NCI-H524 (cell line): Measurements from ENCODE around the gene FREY1.
"Not testable (repeated sequence)": the region's sequence is repeated elsewhere in the genome, so short reads cannot be mapped to it uniquely, and the experiment has no call there.

Experiments
- DNase-seq, 2 experiments: peaks; one replicate each; lab custom pipeline; 2025; lab: John Stamatoyannopoulos, UW

The FREY1 gene

GRCh38 chr11:45913942-45914635 lies 7.0 kb upstream of the FREY1 start:
- no peak for DNase-seq

GRCh38 chr11:45913514-45913913 lies 6.4 kb upstream of the FREY1 start:
- no peak for DNase-seq

DNA sequence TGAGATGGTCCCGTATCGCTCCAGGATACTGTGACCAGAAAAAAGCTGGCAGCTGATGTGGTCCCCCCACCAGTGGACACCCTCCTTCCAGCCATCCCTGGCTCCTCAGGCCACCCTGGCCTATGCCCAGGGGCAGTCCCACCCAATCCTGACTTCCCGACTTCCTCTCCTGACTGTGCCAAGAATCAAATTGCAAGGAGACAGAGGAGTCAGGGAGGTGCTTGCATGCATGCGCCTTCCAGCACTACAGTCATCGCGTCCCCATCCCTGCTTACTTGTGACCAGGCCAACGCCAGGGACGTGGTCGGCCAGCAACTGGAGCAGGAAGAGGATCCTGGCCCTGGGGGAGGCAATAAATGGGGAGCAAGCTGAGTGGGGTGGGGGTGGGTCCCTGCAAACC lies 3.6 kb upstream of the FREY1 start:
- DNase-seq: no peak

DNA sequence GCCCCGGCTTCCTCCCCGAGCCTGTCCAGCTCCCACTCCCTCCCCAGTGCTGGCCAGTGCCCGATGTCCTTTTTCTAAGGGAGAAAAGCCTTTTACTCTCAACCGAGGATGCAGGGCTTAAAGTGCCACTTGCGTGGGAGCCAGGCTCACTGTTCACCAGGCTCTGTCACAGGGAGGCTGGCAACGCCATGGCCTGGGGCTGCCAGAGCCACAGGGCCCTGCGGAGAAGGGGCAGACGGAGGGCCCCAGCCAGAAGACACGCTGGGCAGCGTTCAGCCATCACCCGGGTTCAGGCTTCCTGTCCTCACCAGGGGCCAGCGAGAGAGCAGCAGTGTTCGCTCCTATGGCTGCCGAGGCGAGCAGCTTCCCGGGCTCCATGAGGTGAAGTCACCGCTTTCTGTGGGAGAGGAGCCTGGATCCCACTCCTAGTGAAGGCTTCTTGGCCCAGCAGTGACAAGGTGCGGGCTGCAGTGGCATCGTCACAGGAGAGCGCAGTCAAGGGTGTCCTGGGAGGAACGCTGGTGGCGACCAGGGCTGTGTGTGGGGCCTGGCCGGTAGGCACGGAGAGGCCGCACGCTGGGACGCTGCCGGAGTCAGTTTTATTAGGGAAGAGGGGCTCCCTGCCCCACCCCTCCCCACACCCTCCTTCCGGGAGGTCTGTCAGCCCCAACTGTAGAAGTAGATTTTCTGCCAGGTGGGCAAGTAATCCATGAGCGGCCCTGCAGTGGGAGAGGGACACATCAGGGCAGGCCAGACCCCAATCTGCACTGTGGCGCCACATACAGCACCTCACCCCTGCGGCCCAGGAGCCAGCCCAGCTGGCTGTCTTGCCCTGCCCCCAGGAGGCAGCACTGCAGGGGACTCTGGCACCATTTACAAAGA lies 2.8 kb upstream of the FREY1 start:
- no peak for DNase-seq

DNA sequence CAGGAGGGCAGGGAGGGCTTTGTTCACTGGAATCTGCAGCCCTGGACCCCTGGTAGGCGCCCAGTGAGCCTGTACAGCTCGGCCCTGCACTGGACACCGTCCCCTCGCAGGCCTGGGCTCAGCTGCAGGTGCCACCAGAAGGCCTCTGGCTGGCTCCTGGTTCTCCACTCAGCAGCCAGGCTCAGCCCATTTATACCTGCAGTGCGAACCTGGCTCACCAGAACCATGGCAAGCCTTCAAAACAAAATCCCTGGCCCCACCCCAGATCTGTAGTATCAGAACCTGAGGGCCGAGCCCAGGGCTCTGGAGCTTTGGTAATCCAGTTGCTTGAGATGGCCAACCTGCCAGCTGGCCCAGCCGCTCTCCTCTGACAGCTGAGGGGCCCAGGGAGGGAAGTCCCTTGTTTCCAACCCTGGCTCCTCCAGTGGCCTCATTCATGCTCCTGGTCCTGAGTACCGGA lies 870 bp upstream of the FREY1 start:
- DNase-seq: no peak

DNA sequence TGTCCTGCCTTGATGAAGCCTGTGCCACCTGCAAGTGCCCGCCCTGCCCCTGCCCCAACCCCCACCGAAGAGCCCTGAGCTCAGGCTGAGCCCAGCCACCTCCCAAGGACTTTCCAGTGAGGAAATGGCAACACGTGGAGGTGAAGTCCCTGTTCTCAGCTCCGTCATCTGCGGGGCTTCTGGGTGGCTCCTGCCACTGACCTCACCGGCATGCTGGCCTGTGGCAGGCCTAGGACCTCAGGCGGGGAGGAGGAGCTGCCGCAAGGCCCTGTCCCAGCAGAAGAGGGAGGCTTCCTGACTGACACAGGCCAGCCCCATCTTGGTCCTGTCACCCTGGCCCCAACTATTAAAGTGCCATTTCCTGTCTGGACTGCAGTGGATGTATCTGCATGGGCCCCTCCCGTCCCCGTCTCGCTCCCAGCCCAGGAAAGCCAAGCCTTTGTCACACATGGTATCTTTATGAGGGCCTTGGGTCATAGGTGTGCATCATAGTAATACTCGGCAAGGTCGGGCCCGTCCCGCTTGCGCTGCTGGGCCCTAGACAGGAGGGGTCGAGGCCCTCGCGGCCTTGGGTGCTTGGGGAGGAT lies 882 bp downstream of the FREY1 start:
- no peak for DNase-seq

DNA sequence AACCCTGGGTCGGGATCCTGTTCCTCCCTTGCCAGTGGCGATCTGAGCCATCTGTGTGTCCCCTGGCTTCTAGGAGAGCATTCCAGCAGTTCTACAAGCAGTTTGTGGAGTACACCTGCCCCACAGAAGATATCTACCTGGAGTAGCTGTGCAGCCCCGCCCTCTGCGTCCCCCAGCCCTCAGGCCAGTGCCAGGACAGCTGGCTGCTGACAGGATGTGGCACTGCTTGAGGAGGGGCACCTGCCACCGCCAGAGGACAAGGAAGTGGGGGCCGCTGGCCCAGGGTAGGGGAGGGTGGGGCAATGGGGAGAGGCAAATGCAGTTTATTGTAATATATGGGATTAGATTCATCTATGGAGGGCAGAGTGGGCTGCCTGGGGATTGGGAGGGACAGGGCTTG lies 1.5 kb downstream of the FREY1 start:
- DNase-seq: not testable (repeated sequence)

DNA sequence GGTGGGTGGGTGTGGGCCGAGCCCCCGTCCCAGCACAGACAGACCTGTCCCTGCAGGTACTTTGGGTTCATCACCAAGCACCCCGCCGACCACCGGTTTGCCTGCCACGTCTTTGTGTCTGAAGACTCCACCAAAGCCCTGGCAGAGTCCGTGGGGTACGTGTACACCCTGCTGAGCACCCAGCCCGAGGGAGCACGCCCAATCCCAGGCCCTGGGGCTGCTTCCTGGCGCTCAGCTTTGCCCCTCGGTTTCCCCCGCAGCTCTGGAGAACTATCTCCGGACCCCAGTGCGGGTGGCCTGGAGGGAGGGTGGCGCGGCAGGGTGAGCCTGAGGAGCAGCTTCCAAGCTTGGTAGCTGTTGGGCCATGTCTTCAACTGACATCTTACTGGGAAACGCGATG lies 2.0 kb downstream of the FREY1 start:
- no peak for DNase-seq

- DNase-seq: no peak
Observed at GRCh38 chr11:45904309-45904915, 2.7 kb downstream of the FREY1 start.

DNA sequence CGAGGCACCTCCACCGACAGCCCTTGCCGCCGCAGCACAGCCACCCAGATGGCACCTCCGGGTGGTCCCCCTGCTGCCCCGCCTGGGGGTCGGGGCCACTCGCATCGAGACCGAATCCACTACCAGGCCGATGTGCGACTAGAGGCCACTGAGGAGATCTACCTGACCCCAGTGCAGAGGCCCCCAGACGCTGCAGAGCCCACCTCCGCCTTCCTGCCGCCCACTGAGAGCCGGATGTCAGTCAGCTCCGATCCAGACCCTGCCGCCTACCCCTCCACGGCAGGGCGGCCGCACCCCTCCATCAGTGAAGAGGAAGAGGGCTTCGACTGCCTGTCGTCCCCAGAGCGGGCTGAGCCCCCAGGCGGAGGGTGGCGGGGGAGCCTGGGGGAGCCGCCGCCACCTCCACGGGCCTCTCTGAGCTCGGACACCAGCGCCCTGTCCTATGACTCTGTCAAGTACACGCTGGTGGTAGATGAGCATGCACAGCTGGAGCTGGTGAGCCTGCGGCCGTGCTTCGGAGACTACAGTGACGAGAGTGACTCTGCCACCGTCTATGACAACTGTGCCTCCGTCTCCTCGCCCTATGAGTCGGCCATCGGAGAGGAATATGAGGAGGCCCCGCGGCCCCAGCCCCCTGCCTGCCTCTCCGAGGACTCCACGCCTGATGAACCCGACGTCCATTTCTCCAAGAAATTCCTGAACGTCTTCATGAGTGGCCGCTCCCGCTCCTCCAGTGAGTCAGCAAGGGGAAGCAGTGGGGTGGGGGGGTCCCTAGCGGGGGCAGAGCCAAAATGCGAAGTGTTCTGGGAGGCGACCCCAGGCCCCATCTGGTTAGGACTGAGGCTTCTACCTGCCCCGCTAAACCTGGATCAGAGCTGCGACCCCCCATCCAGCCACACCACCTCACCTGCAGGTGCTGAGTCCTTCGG lies 4.4 kb downstream of the FREY1 start:
- DNase-seq: no peak

DNA sequence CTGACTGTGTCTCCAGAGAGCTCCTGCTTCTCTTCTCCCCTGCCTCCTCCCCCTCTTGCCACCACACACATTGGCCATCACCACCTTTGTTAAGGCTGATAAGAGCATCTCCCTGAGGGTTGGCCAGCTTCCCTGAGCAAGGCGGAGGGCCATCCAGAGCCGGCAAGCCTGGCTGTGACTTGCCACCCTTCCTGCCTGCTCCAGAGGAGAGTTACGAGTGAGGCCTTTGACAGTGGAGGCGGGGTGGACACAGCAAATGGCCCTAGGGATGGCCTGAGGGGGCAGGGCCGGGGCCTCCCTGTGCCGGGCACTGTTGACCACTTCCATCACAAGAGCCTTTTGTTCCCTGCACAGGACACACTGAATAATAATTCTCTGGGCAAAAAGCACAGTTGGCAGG lies 5.4 kb downstream of the FREY1 start:
- no peak for DNase-seq

- no peak for DNase-seq
Observed at GRCh38 chr11:45900916-45901617, 6.0 kb downstream of the FREY1 start.

DNA sequence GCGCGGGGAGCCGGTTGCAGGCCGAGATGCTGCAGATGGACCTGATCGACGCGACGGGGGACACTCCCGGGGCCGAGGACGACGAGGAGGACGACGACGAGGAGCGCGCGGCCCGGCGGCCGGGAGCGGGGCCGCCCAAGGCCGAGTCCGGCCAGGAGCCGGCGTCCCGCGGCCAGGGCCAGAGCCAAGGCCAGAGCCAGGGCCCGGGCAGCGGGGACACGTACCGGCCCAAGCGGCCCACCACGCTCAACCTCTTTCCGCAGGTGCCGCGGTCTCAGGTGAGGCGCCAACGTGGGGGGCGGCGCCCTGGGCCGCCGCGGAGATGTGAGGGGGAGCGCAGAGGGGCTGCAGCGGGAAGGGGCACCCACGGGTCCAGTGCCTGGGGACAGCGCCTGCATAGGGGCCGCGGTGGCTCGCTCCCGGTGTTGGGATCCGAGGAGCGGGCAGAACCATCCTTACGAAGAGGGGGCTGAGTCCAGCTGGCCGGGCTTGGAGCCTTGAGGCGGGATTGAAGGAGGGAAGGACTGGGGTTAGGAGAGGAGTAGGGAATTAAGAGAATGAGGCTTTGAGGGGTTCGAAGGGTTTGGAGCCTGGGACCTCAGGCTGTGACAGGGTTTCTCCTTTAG lies 6.8 kb downstream of the FREY1 start:
- DNase-seq: peak in 1 of 2 experiments; percentile 25

- DNase-seq: peak; percentile 88 to 89
Observed at GRCh38 chr11:45899448-45900174, 7.5 kb downstream of the FREY1 start.

DNA sequence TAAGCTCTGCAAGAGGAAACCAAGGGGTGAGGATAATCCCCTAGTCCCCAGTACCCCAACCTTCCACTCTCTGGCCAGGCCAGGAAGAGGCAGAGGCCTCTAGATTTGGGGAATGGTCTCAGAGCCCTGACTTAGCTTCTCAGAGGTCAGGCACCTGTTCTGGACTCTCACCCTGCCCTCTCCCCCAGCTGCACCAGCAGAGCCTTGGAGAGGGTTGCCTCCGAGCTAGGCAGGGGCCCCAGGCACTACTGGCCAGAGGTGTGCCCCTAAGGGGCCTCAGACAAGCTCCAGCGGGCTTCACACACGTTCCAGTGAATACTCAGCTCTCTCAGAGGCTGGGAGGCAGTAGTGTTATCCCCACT lies 8.0 kb downstream of the FREY1 start:
- no peak for DNase-seq

DNA sequence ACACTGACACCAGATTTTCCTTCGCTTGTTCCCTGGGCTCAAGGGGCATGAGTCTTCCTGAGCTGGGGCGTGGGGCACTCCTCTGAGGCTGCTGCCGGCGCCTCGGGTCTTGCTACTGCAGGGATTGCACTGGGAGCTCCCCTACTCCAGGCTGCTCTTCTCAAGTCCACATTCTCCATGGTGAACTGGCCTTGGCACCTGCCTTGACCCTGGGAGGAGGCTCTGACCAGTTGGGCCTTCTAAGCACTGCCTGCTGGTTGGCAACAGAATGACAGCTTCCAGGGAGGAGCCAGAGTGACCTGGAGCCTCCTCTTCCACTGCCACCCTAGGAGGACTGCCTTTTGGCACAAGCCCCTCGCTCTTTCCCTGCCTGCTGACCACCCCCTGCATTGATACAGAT lies 9.5 kb downstream of the FREY1 start:
- no peak for DNase-seq

GRCh38 chr11:45896422-45896984 lies 10.6 kb downstream of the FREY1 start:
- DNase-seq: peak; percentile 65 to 82

DNA sequence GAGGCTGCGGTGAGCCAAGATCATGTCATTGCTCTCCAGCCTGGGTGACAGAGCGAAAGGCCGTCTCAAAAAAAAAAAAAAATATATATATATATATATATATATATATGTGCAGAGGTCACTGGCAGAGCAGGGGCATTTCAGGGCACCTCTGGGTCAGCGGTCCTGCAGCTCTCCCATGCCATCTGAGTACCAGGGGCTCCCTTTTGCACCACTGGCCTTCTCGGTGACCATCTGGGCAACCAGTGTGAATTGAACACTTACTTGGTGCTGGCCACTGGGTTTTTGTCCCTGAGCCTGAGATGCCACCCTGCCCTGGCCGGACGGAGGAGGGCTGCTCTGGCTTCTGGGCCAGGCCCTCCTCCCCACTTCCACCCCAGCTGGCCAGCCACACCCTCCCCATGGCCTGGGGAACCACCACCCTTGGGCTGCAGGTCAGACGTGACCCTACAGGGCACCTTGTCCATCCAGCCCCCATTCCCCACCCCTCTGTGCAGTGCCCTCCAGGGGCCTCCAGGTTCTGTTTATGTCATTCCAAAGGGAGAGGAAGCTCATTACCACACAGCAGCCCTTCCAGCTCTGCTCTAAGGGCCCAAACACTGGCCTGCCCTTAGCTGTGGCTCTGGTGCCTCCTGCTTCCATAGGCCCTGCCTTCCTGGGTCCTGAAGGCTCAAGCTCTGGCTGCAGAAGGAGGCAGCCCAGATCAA lies 11.4 kb downstream of the FREY1 start:
- no peak for DNase-seq
